ENCODE measurements around the gene ELF1.
"Not testable (repeated sequence)": the region's sequence is repeated elsewhere in the genome, so short reads cannot be mapped to it uniquely, and the experiment has no call there.

Gene ELF1

DNA sequence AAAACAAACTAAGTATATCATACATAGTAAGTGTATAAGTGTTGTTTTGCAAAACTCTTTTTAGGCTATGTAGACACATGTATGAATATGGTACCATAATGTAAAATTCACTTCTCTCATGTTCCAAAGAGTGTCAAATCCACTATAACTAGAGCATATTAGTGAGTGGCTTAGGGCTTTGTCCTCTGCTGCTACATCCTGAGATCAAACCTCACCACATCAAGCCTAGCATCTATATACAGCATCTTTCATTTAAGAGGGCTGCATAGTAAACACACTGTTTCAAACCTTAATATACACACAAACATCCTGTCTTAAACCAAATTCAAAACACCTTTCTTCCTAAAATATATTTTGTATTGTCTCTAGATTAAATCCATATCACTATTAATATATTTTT is 38.7 kb downstream of the ELF1 start:
- no peak for DNase-seq

DNA sequence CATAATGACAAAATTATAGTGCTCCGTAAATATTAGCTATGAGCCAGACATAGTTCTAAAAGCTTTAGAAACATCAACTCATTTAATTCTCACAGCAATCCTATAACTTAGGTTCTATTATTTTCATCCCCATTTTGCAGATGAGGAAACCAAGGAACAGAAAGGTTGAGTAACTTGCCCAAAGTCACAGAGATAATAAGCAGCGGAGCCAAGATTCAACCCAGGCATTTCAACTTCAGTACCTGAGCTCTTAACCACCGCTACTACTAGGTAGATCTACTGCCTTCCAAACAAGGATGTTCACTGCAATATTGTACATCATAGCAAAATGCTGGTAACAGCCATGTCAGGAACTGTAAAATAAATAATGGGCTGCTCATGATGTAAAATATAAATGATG is 39.9 kb downstream of the ELF1 start:
- DNase-seq, result no peak

DNA sequence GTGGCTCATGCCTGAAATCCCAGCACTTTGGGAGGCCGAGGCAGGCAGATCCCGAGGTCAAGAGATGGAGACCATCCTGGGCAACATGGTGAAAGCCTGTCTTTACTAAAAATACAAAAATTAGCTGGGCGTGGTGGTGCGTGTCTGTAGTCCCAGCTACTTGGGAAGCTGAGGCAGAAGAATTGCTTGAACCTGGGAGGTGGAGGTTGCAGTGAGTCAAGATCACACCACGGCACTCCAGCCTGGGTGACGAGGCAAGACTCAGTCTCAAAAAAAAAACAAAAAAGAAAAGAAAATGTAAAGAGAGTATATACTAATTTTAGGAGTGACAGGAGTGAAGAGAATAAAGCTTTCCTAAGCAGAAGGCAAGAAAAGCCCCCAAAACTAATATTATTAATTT is 41.0 kb downstream of the ELF1 start:
- not testable (repeated sequence) for DNase-seq

- no peak for DNase-seq
Measured at GRCh38 chr13:40975441-40975840, 43.7 kb downstream of the ELF1 start.

GRCh38 chr13:40974460-40975407 is 44.4 kb downstream of the ELF1 start:
- DNase-seq, result no peak

- DNase-seq, result no peak
Measured at GRCh38 chr13:40973409-40973808, 45.7 kb downstream of the ELF1 start.

- no peak for DNase-seq
Measured at GRCh38 chr13:40971321-40971720, 47.8 kb downstream of the ELF1 start.

- DNase-seq, result no peak
Measured at GRCh38 chr13:40970803-40971202, 48.3 kb downstream of the ELF1 start.

- no peak for DNase-seq
Measured at GRCh38 chr13:40969169-40969901, 49.8 kb downstream of the ELF1 start.

DNA sequence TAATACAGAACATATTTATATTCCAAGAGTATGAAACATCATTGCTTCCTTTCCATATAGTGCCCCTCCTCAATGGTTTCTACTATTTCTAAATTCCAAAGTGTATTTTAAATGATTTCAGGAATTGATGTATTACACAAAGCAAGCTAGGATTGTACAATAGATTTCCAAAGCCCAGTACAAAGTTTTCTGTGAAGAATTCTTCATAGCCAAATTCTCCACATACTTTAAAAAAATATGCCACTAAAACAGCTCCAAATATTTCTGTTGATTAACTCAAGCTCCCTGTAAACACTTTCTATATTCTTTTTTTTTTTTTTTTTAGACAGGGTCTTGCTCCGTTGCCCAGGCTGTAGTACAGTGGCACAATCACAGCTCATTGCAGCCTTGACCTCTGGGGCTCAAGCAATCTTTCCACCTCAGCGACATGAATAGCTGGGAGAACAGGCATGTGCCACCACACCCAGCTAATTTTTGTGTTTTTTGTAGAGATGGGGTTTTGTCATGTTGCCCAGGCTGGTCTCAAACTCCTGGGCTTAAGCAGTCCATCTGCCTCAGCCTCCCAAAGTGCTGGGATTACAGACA is 50.6 kb downstream of the ELF1 start:
- no peak for DNase-seq

GRCh38 chr13:40966298-40966697 is 52.8 kb downstream of the ELF1 start:
- DNase-seq, result no peak

DNA sequence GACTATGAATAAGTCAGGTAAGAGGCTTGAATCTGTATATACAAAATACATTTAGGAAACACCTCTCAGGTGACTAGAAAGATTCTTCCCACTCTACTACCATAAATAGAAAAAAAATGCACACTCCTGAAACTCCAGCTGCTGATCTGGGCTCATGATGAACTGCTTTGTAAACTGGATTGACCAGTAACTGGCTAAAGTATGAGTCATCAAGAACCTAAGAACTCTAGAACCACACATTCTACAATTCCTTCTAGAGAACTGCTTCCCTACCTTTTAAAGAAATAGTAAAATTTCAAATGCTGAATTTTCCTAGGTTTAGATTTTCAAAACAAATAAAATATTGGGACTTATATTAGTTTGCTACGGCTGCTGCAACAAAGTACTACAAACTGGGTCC is 55.2 kb downstream of the ELF1 start:
- no peak for DNase-seq

GRCh38 chr13:40961826-40962225 is 57.3 kb downstream of the ELF1 start:
- DNase-seq, result no peak

GRCh38 chr13:40961214-40961613 is 57.9 kb downstream of the ELF1 start:
- DNase-seq, result no peak

- DNase-seq, result no peak
Measured at GRCh38 chr13:40960716-40961115, 58.4 kb downstream of the ELF1 start.

- DNase-seq, result no peak
Measured at GRCh38 chr13:40958655-40959054, 60.5 kb downstream of the ELF1 start.

- no peak for DNase-seq
Measured at GRCh38 chr13:40946485-40946884, 72.6 kb downstream of the ELF1 start.

DNA sequence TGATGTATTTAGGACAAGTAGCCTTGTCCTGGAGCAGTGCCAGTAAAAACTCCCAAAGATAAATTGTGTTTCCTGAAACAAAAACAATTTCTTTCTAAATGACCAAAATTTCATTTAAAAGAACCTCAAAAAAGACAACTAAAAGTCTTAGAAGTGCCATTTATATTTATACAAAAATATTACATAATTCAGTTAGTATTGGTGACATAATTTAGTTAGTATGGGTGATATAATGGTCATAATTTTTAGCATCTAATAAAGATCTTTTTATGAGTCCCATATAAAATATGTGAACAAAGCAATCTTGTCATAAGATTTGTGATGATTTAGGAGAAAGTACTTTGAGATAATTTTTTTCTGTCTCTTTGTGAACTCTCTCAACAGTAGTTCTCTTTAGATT is 76.0 kb downstream of the ELF1 start:
- DNase-seq, result no peak

DNA sequence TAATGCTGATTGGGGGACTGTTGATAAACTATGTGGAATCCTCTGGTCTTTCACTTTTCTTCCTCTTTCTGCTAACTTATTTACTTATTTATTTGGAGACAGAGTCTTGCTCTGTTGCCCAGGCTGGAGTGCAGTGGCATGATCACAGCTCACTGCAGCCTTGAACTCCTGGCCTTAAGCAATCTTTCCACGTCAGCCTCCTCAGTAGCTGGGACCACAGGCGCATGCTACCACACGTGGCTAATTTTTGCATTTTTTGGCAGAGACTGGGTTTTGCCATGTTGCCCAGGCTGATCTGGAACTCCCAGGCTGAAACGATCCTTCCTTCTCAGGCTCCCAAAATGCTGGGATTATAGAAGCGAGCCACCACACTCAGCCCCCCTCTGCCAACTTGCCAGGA is 77.5 kb downstream of the ELF1 start:
- no peak for DNase-seq

DNA sequence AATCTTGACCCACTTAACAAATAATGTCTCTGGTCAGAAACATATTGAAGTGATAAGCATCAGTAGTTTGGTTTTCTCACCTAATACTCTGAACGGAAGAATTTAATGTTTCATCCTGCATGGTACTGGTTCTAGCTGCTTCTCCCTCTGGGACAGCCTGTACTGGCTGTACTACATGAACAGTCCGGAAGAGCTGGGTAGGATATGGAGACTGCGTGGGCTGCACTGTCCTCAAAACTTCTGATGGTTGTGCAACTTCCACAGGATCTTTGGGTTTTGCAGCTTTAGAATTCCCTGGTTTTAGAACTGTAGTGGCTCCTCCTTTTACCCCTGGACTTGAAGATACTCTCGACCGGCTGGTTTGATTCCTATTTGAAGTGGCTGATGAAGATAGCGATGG is 78.3 kb downstream of the ELF1 start:
- no peak for DNase-seq

DNA sequence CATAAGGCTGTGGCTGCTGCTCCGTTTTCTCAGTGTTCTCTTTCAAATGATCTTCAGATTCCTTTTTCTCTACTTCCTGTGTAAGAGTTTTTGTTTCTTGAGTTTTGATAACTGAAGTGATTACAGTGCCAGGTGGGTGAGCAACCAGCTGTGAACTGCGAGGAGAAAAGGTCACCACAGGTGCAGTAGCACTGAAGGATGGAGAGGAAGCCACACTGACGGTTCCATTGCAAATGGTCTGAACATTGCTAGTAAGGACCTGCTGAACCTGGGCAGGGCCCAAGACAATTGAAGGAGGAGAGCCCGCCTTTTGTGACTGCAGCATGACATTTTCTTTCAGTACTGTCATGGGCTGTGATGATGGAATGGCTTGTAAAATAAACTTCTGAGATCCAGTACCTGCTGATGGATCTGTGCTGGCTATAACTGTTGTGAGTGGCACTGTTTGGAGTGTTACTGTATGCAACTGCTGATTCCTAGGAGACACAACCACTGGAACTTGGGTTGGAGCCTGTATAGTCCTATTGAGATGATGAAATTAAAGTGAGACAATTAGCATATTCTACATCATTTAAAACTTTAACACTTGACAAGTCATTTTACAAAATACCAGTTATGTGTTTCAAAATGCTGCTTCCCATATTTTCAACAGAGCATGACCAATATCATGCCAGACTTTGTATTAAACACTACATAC is 85.5 kb downstream of the ELF1 start:
- no peak for DNase-seq

DNA sequence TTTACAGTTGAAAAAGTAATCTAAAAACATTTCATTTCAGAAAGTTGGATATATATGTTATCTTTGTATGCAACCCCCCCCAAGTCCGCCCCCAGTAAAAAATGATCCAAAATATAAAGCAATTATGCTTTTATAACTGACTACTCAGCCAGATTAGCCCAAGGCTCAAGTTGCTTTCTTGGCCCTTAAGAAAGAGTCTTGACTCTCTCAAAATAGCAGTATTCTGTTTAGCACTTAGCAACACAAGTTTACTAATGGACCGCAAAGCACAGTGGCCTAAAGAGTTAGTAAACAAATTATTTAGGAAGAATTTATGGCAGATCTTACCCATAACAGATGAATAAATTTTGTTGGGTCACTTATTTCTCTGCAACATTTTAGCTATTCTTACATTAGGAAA is 86.9 kb downstream of the ELF1 start:
- no peak for DNase-seq

GRCh38 chr13:40931719-40932118 is 87.4 kb downstream of the ELF1 start:
- DNase-seq, result no peak

Measured in SHP77 treated with DMSO at 0.1 percent for 48 hours (cell line).